GM23248 (cell line): ENCODE results near the gene COL21A1. TPM values are rescaled to one million over a fixed set of nuclear protein-coding genes. Genes with fewer than 3 reads are reported as not detected.

Source experiments
- DNase-seq: peaks from one replicate; pipeline ENCODE4 v3.0.0-alpha.2; 2015
- H2AFZ ChIP-seq: fragments of 200-600 bp; sonication (generic); 2 replicates; pipeline ENCODE4 v1.6.1; 2016; ENCODE audit warnings: antibody characterized with exemption
- H3F3A ChIP-seq: fragments of 200-600 bp; sonication (generic); 2 replicates; pipeline ENCODE4 v1.6.1; 2016; ENCODE audit warnings: mild to moderate bottlenecking, antibody characterized with exemption, mixed run types; ENCODE audit not compliant: insufficient read depth
- H3K27ac ChIP-seq: fragments of 200-600 bp; sonication (generic); 2 replicates; pipeline ENCODE4 v1.5.1; 2016; ENCODE audit warnings: mild to moderate bottlenecking
- H3K27me3 ChIP-seq: fragments of 200-600 bp; sonication (generic); replicated peaks from 2 replicates; pipeline ENCODE4 v1.6.1; 2016; ENCODE audit warnings: mild to moderate bottlenecking; ENCODE audit not compliant: insufficient read depth
- H3K36me3 ChIP-seq: fragments of 200-600 bp; sonication (generic); 2 replicates; pipeline ENCODE4 v1.6.1; 2016; ENCODE audit warnings: low read depth, mild to moderate bottlenecking
- H3K4me1 ChIP-seq: fragments of 200-600 bp; sonication (generic); 2 replicates; pipeline ENCODE4 v1.6.1; 2016; ENCODE audit warnings: mild to moderate bottlenecking; ENCODE audit not compliant: insufficient read depth
- H3K4me2 ChIP-seq: fragments of 200-600 bp; sonication (generic); one replicate; pipeline ENCODE4 v1.6.1; 2016; ENCODE audit warnings: mild to moderate bottlenecking; ENCODE audit not compliant: unreplicated experiment
- H3K4me3 ChIP-seq: fragments of 200-600 bp; sonication (generic); 2 replicates; pipeline ENCODE4 v1.5.1; 2016; ENCODE audit warnings: mild to moderate bottlenecking
- H3K79me2 ChIP-seq: fragments of 200-600 bp; sonication (generic); 2 replicates; pipeline ENCODE4 v1.6.1; 2016; ENCODE audit warnings: mild to moderate bottlenecking; ENCODE audit not compliant: insufficient read depth
- H3K9ac ChIP-seq: fragments of 200-600 bp; sonication (generic); 2 replicates; pipeline ENCODE4 v1.6.1; 2016; ENCODE audit warnings: mild to moderate bottlenecking
- H3K9me2 ChIP-seq: fragments of 200-600 bp; sonication (generic); 2 replicates; pipeline ENCODE4 v1.6.1; 2016; ENCODE audit warnings: mixed run types, mild to moderate bottlenecking, moderate library complexity; ENCODE audit not compliant: insufficient read depth
- H3K9me3 ChIP-seq: fragments of 200-600 bp; sonication (generic); one replicate; pipeline ENCODE4 v1.6.1; 2017; ENCODE audit warnings: low read depth
- H4K20me1 ChIP-seq: fragments of 200-600 bp; sonication (generic); 2 replicates; pipeline ENCODE4 v1.6.0; 2016; ENCODE audit not compliant: insufficient read depth
- EZH2 ChIP-seq: fragments of 200-600 bp; sonication (generic); IDR thresholded peaks from 2 replicates; pipeline ENCODE4 v1.6.1; 2018; ENCODE audit warnings: antibody characterized with exemption, mild to moderate bottlenecking; ENCODE audit not compliant: insufficient read depth, poor library complexity, severe bottlenecking
- EZH2phosphoT487 ChIP-seq: fragments of 200-600 bp; sonication (generic); IDR thresholded peaks from 2 replicates; pipeline ENCODE4 v1.6.1; 2018; ENCODE audit warnings: antibody characterized with exemption, moderate library complexity, mild to moderate bottlenecking, low read depth; ENCODE audit not compliant: insufficient read depth
- WGBS, 2 experiments: methylation state at CpG; one replicate each; pipeline ENCODE4 v1.1.6; 2015 to 2017; ENCODE audit warnings: low lambda C conversion rate in 2 of 2, low coverage in 1 of 2; ENCODE audit errors: missing lambda C conversion rate in 2 of 2; 5-methylcytosine and 5-hydroxymethylcytosine counted together
- in situ Hi-C: fragments of 300-500 bp; cut with MboI; formaldehyde crosslinking; loops from 2 replicates; pipeline ENCODE4 v1.15.0; 2020
- polyA plus RNA-seq: library from polyadenylated mRNA; unstranded; fragments of >200 nt; fragmentation: Nextera tagmentation; extraction: Ambion mirVana; gene quantifications from 2 replicates; pipeline ENCODE4 v1.2.1, GENCODE V29; 2016
- total RNA-seq: library from RNA; depleted of rRNA; stranded (reverse); fragments of >200 nt; shearing (Covaris generic); gene quantifications from 2 replicates; pipeline ENCODE4 v1.2.3, GENCODE V29; 2014

COL21A1 gene
- total and polyA plus RNA-seq, 2 experiments from 2014 or later = 0.11 TPM; not detected in 1

- Histone ChIP-seq H3F3A (peaks cover 11% of the 10 kb centered on the region), H3K9me3 (no peaks in the 10 kb centered on the region), H2AFZ (peak overlapping the region; percentile 51), H3K27me3 (no peaks in the 10 kb centered on the region), H3K4me3 (peak overlapping the region; percentile 29; the same call in 1 of the 2 replicates), H3K4me1 (peaks cover 15% of the 10 kb centered on the region), H3K9me2 (no peaks in the 10 kb centered on the region), H4K20me1 (no peaks in the 10 kb centered on the region), H3K36me3 (no peaks in the 10 kb centered on the region), H3K9ac (peak overlapping the region; percentile 51; the same call in 1 of the 2 replicates), H3K79me2 (no peaks in the 10 kb centered on the region), H3K4me2 (peak overlapping the region; percentile 64), H3K27ac (peak overlapping the region; percentile 80)
- in situ Hi-C loops = no loop called here
- no peak for TF ChIP-seq EZH2
- TF ChIP-seq EZH2phosphoT487 = no peak
- 6 to 9% methylated on average over 3 of the region's 3 CpGs for WGBS, 2 experiments
- DNase-seq = peak; percentile 83
These were observed 156.1 kb downstream of the COL21A1 start for GRCh38 chr6:56091159-56091869.

DNA sequence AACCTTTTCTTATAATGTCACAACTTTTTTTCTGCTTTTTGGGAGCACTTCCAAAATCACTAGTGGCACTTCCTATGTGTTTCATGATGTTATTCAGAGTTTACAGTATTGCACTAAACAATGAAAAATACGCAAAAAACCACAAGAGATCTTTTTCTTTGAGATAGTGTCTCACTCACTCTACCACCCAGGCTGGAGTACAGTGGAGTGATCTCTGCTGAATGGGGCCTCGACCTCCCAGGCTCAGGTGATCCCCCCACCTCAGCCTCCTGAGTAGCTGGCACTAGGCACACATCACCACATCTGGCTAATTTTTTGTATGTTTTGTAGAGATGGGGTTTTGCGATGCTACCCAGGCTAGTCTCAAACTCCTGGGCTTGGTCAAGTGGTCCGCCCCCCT is 158.7 kb downstream of the COL21A1 start:
- no peak overlapping the region for H3K27ac ChIP-seq
- peaks cover 11% of the 10 kb centered on the region for H3F3A ChIP-seq
- no peaks in the 10 kb centered on the region for H3K79me2 ChIP-seq
- peaks cover 15% of the 10 kb centered on the region for H3K4me1 ChIP-seq
- in situ Hi-C loops = no loop called here
- no peaks in the 10 kb centered on the region for H3K36me3 ChIP-seq
- no peaks in the 10 kb centered on the region for H3K9me2 ChIP-seq
- no peaks in the 10 kb centered on the region for H4K20me1 ChIP-seq
- H3K9ac ChIP-seq = no peak overlapping the region
- 54 to 58% methylated on average over 4 of the region's 4 CpGs for WGBS, 2 experiments
- no peaks in the 10 kb centered on the region for H3K27me3 ChIP-seq
- H3K4me2 ChIP-seq = no peak overlapping the region
- no peak overlapping the region for H2AFZ ChIP-seq
- no peaks in the 10 kb centered on the region for H3K9me3 ChIP-seq
- no peak for TF ChIP-seq EZH2phosphoT487
- no peak for TF ChIP-seq EZH2
- DNase-seq = no peak
- no peak overlapping the region for H3K4me3 ChIP-seq

- H3K4me3 ChIP-seq = no peak overlapping the region
- in situ Hi-C loops = no loop called here
- TF ChIP-seq EZH2 (no peak), EZH2phosphoT487 (no peak)
- no peaks in the 10 kb centered on the region for H4K20me1 ChIP-seq
- no peaks in the 10 kb centered on the region for H3K9me3 ChIP-seq
- H3K4me2 ChIP-seq = no peak overlapping the region
- no peaks in the 10 kb centered on the region for H3K27me3 ChIP-seq
- H3K4me1 ChIP-seq = peaks cover 15% of the 10 kb centered on the region
- H3F3A ChIP-seq = peaks cover 11% of the 10 kb centered on the region
- no peaks in the 10 kb centered on the region for H3K79me2 ChIP-seq
- no peak overlapping the region for H3K9ac ChIP-seq
- H2AFZ ChIP-seq = no peak overlapping the region
- no peaks in the 10 kb centered on the region for H3K36me3 ChIP-seq
- H3K27ac ChIP-seq = no peak overlapping the region
- no peak for DNase-seq
- H3K9me2 ChIP-seq = no peaks in the 10 kb centered on the region
These were observed 160.0 kb downstream of the COL21A1 start for GRCh38 chr6:56087421-56087820.

DNA sequence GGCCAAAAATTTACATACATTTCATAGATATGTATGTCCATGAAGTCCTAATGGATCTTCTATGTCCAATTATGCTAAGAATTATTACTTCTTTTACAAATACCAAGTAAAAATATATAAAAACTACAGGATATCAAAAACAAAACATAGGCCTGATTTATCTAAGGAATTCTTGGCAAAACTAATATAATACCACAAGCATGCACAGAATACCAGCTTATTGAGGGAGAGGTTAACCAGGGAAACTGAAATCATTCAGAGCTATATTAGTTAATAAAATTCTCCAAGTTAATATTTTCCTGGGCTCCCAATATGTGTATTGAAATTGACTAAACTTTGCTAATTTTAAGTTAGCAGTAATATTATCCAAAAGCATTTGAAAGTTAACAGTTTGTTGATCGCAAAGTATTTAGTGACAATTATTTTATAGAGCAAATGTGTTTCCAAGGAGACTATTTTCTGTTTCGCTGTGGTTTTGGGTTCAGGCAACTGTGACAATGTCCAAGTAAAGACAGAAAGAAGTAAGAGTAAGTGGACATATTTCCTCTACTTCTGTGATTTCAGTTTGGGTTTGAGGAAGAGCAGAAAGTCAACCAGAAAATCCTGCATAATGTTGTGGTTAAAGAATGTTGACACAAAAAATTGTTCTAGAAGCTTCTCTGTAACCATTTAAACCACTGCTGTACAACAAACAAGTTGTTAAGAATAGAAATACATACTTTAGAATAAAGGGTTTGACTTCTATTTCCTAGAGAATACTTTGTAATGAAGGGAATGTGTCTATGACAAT is 167.4 kb downstream of the COL21A1 start:
- DNase-seq = peak; percentile 8
- Histone ChIP-seq H3K4me3 (no peak overlapping the region), H3K27ac (no peak overlapping the region), H3K79me2 (no peaks in the 10 kb centered on the region), H4K20me1 (no peaks in the 10 kb centered on the region), H3F3A (no peaks in the 10 kb centered on the region), H3K9ac (no peak overlapping the region), H2AFZ (no peak overlapping the region), H3K9me3 (no peaks in the 10 kb centered on the region), H3K27me3 (no peaks in the 10 kb centered on the region), H3K36me3 (no peaks in the 10 kb centered on the region), H3K4me1 (0 out of 2 replicates have a peak, but pooled peaks cover 3% of the 10 kb centered on the region), H3K4me2 (no peak overlapping the region), H3K9me2 (no peaks in the 10 kb centered on the region)
- 92 to 95% methylated on average over 2 of the region's 2 CpGs for WGBS, 2 experiments
- in situ Hi-C loops = no loop called here
- TF ChIP-seq EZH2 (no peak), EZH2phosphoT487 (no peak)
